ENCODE measurements around the gene ADGRG7.

Gene ADGRG7

GRCh38 chr3:100602506-100603444 is 6.6 kb upstream of the ADGRG7 start:
- no peak for DNase-seq

DNA sequence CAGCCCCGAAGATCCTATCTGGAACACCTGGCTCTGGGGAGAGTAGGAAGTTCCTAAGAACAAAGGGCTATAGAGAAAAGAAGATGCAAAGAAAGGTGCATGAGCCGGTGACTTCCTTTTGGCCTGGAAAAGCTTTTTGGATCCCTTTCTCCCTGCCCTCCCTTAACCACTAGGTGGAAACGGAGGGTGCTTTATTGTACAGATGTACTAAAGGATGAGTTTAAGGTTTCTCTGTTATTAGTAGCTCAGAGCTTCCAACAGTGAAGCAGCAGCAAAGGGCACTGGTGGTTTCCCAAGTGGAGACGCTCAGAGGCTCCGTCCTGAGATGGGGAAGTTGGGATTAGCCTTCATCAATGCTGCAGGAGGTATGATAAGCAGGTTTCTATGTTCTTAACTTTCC is 5.9 kb upstream of the ADGRG7 start:
- DNase-seq: no peak

DNA sequence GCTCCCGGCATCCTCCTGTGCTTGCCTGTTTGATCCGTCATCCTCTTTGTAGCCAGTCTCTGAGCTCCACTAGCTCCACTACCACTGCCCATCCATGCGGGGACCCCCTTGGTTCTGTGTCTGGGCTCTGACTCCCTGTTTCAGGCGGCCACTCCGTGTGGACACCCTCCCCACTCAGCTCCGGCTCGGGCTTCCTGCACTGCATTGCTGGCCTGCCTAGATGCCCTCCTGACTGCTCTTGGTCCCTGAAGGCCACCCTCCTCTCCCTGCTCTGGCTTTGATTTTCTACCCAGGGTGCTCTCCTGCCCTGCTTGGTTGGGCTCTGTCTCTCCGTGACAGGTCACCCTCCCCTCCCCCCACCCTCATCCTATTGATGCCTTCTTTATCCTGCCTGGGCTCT is 4.0 kb upstream of the ADGRG7 start:
- DNase-seq: no peak

GRCh38 chr3:100606894-100607512 is 2.4 kb upstream of the ADGRG7 start:
- no peak for DNase-seq

DNA sequence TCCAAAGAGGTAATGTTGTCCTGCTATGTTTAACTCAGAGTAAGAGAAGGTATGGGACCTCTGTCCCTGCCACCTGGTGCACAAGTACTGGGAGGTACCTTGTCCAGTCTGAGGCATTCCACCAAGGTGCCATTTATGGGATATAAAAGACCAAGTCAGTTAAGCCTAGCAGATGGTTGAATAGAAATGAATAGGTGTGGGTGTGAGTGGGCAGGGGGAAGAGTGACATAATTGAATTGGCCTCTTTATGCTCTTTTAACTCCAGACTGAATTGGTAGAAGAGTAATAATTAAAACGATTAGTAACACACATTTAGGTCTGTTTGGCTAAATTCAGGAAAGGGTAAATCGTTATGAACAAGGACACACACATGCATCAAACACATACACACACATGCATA is 562 bp downstream of the ADGRG7 start:
- no peak for DNase-seq

- no peak for DNase-seq
Measured at GRCh38 chr3:100611221-100611620, 1.8 kb downstream of the ADGRG7 start.

DNA sequence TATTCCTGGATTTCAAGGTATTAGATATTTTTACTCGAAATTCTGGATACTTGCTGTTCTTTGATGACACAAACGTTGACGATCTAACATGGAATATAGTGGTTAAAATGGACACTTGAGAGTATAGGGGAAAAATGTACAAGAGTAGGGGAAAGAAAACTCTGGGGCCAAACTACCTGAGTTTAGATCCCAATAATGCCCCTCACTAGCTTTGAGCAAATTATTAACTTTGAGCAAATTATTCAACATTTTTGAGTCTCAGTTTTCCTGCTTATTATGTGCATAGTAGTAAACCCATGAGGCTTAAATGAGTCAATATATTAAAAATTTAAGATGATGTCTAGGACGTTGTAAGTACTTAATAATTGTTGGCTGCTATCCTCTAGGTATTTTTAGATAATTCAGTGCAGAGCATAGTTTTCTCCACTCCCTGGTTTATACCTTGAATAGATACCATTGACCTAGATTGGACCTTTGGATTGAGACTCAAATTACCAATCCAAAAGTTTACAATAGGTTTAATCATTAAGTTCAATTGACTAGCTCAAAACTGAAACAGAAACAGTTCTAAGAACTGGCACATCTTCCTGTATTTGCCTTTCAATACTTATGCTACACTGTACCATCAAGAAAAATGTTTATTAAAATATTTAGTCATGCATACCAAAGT is 4.5 kb downstream of the ADGRG7 start:
- DNase-seq: no peak

DNA sequence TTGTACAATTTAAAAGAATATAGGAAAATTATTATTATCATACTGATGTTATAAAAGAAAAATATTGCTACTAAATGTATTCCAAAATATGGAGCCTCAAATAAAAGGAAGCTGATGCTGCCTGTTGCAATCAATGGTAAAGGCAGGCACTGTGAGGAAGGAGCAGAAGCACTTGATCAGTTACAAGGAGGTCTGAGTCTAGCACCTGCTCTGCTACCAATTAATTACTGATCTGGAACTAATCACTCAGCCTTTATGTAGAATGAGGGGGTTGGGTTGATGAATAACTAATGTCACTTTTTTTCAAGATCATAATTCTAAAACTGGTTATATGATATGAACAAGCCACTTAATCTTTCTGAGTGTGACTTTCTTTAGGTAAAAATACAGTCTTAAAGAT is 5.5 kb downstream of the ADGRG7 start:
- DNase-seq: no peak

DNA sequence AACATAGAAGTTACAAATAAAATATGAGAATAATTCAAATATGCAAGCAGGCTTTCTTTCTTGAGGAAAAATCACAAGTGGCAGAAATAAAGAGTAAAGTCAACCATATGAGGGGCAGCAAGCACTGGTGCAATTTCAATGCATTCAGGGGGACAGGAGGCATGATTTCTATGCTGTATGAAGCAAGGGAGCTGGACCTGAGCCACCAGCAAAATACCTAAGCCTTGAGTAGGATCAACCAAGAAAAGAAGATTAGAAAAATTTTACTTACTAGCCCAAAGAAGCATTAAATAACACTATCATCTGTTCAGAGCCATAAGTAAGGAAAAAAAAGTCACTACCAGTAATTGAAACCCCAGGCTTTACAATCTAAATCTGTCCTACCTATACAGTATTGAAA is 6.3 kb downstream of the ADGRG7 start:
- DNase-seq: no peak

- DNase-seq: no peak
Measured at GRCh38 chr3:100621251-100621650, 11.8 kb downstream of the ADGRG7 start.

GRCh38 chr3:100627491-100627890 is 18.1 kb downstream of the ADGRG7 start:
- DNase-seq: no peak

DNA sequence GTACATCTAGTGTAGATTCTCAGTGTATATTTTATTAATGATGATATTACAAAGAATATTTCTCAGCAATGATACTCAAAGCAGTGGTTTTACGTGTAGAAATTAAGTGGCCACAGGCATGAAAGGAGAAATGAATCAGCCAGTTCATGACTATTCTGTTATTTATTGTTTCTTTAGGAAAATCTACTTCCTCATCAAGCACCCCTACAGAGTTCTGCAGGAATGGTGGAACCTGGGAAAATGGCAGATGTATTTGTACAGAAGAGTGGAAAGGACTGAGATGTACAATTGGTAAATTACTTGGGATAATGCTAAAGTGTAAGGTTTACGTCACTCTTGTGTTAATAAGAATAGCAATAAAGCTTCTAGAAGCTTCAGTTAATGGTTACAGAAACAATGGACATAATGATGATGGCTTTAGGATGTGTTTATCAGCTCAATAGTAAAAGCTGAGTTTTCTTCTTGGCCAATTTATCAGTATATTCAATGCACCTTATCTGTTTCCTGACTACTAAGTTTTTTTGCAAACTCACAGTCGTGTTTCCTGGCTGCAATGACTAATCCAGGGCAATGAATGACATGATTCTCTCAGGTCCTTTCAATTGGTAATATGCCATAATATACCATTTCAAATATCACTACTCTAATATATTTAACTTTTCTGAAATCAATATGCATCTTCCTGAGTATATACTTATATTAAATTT is 20.2 kb downstream of the ADGRG7 start:
- no peak for DNase-seq

DNA sequence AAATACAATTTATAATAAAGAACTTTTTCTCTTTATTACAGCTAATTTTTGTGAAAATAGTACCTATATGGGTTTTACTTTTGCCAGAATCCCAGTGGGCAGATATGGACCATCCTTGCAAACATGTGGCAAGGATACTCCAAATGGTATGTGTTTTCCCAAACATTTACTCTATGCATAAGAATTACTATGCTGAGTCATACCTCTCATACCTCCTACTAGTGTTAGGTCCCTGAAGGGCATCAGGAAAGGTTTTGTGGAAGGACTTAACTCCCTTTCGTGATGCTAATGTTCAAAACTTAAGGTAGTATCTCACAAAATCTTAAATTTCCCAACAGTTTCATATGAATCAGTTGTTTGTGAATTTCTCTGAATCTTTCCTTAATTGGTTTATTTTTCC is 21.3 kb downstream of the ADGRG7 start:
- DNase-seq: no peak

- DNase-seq: no peak
Measured at GRCh38 chr3:100631236-100631635, 21.8 kb downstream of the ADGRG7 start.

DNA sequence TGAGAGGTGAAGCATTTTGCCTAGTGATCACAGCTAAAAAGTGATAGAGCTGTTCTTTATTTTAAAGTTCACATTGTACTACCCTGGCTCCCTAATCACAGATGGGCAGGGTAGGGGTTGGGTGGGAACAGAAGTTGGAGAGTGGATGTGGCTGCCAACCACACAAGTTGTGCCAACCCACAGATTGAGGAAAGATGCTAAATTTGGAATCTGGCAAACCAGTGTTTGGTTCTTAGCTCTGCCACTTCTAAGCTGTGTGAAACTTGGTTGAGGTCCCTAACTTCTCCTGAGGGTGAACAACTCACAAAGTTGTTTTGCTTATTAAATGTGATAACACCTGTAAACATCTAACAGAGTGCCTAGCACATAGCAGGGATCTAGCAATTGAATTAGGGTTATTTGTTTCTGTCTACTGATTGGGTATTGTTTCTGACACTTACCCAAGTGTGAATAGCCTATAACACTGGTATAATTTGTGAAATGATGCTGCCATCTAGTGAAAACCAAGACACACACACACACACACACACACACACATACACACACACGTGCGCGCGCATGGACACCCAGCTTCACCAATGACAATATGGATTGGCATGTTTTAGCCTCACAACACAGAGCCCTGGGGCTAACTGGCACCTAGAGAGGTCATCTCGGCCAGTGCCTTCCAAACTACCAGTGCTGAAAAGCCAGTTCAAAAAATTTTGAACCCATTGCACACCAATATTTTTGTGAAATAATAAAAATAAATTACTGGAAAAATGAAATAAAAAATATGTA is 25.3 kb downstream of the ADGRG7 start:
- DNase-seq: no peak

GRCh38 chr3:100635273-100635701 is 25.9 kb downstream of the ADGRG7 start:
- DNase-seq: no peak

DNA sequence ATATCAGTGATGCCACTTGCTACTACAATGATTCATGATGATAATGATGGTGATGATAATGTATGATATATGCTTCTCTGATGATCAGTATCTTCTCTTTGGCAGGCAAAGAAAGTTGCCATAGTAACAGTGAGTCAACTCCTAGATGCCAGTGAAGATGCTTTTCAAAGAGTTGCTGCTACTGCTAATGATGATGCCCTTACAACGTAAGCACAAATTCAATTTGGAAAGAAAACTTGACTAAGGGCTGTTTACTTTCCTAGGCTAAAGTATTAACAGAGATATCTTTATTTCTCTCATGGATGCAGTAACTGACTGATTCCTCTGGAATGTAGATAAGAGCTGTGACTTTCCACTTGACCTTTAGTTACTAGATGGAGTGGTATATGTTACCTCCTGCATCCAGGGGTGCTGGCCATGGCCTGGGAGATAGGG is 27.8 kb downstream of the ADGRG7 start:
- DNase-seq: no peak

- DNase-seq: no peak
Measured at GRCh38 chr3:100640633-100641032, 31.2 kb downstream of the ADGRG7 start.

DNA sequence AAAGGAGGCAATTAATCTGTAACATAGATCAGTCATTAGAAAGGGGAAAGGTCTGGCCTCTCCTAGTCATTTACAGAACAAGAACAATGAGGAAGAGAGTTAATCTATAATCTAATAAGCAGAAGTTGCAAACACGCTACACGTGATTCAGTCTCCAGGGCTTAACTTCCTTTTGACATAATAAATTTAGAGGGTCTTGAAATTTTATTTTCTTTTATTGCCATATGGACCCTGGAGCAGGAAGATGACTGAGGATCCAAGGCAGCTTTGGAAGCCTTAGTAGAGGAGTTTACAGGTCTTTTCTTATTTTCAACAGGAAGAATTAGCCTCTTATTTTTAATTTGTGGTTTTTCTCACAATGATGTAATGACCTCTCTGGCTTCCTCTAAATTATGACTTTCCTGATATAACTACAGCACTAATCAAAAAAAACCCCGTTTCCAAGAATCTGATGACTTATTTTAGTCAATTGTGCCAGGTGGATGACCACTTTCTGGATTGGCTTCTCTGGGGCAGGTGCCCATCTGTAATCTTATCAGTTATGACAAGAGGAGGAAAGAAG is 32.2 kb downstream of the ADGRG7 start:
- DNase-seq: no peak

DNA sequence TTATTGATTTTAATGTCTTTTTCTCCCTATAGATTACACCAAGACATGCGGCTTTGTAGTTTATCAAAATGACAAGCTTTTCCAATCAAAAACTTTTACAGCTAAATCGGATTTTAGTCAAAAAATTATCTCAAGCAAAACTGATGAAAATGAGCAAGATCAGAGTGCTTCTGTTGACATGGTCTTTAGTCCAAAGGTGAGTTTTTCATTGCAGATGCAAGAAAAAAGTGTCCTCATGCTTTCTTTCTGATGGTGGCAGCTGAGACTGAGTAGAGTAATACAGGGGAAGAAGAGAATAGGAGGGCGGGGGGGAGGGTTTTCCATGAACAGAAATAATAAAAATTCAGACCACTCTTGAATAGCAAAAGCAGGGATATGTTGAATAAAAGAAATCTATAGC is 36.5 kb downstream of the ADGRG7 start:
- DNase-seq: no peak

DNA sequence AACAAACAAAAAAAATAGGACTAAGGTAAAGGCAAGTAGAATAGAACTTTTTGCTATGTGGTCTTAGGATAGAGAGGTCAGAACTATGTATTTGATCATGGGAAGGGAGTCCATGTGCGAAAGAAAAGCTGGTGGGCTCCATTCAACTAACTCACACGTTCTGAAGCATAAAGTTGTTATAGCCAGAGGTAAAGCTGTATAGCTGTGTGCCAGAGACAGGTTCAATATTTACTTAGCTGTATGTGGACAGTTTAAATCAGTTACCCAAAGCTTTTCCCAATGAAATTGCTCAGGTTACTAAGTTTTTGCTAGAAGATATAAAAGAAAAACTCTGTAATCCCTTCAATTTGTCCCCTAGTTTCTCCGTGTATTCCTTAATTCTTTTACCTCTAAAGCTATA is 37.8 kb downstream of the ADGRG7 start:
- no peak for DNase-seq

- DNase-seq: no peak
Measured at GRCh38 chr3:100647657-100648056, 38.3 kb downstream of the ADGRG7 start.

Measured in NCI-H510A (cell line).